CD4-positive, CD25-positive, alpha-beta regulatory T cell (primary cell): ENCODE measurements around the gene HACD2. TPM values are rescaled to one million over a fixed set of nuclear protein-coding genes. Genes with fewer than 3 reads are reported as not detected.

ENCODE experiments used
- ATAC-seq, 2 donors: fragments of 150-1000 bp; cut with Tn5 transposase; one replicate each; pipeline ENCODE4 v1.10.0; 2021; ENCODE audit warnings: low read depth in 2 of 2, moderate number of reproducible peaks in 2 of 2, moderate library complexity in 1 of 2
- DNase-seq, 3 donors: peaks; one replicate each; pipeline versions ENCODE4 v3.0.0 to v3.0.0-alpha.2; 2012 to 2022; ENCODE audit warnings: mixed read lengths in 1 of 3
- H3K27ac ChIP-seq: one replicate; pipeline ENCODE4 v1.7.0; 2013; ENCODE audit warnings: mild to moderate bottlenecking, low read length; ENCODE audit not compliant: insufficient read depth, poor library complexity, severe bottlenecking
- H3K27me3 ChIP-seq: one replicate; pipeline ENCODE4 v1.7.0; 2013; ENCODE audit warnings: low read length; ENCODE audit not compliant: control insufficient read depth, insufficient read depth
- H3K36me3 ChIP-seq: one replicate; pipeline ENCODE4 v1.7.0; 2013; ENCODE audit warnings: mild to moderate bottlenecking, low read length, moderate library complexity; ENCODE audit not compliant: control insufficient read depth, insufficient read depth
- H3K4me1 ChIP-seq: 2 replicates; pipeline ENCODE4 v1.7.0; 2013; ENCODE audit warnings: mild to moderate bottlenecking, low read length; ENCODE audit not compliant: insufficient read depth, control insufficient read depth, poor library complexity, severe bottlenecking
- H3K4me3 ChIP-seq: one replicate; pipeline ENCODE4 v1.7.0; 2013; ENCODE audit warnings: low read depth, mild to moderate bottlenecking, low read length, moderate library complexity
- H3K9me3 ChIP-seq, 2 experiments: 1 replicate in 1 of 2; 2 replicates in 1 of 2; pipeline ENCODE4 v1.7.0; 2013; ENCODE audit warnings: low read length in 2 of 2, mild to moderate bottlenecking in 1 of 2, moderate library complexity in 1 of 2; ENCODE audit not compliant: control insufficient read depth in 2 of 2
- H3K27ac Mint-ChIP-seq, 3 donors: one replicate each; pipeline ENCODE4 v1.8.0; 2020 to 2022; ENCODE audit warnings: mild to moderate bottlenecking in 3 of 3, mixed read lengths in 3 of 3, moderate library complexity in 2 of 3
- H3K27me3 Mint-ChIP-seq: one replicate; pipeline ENCODE4 v1.8.0; 2022; ENCODE audit warnings: mild to moderate bottlenecking, mixed read lengths
- H3K36me3 Mint-ChIP-seq: one replicate; pipeline ENCODE4 v1.8.0; 2020; ENCODE audit warnings: mixed read lengths
- H3K4me1 Mint-ChIP-seq, 4 donors: one replicate each; pipeline ENCODE4 v1.8.0; 2020 to 2022; ENCODE audit warnings: mixed read lengths in 4 of 4, mild to moderate bottlenecking in 1 of 4
- H3K4me3 Mint-ChIP-seq, 4 donors: one replicate each; pipeline ENCODE4 v1.8.0; 2020 to 2022; ENCODE audit warnings: mild to moderate bottlenecking in 4 of 4, mixed read lengths in 4 of 4, moderate library complexity in 3 of 4
- H3K9me3 Mint-ChIP-seq, 7 donors: one replicate each; pipeline ENCODE4 v1.8.0; 2020 to 2022; ENCODE audit warnings: mixed read lengths in 7 of 7, mild to moderate bottlenecking in 3 of 7, moderate library complexity in 2 of 7
- polyA plus RNA-seq, 4 donors: library from polyadenylated mRNA; unstranded; fragments of 300-500 nt; fragmentation: Illumina TruSeq; gene quantifications; one replicate each; pipeline ENCODE4 v1.2.3, GENCODE V29; 2021
- total RNA-seq: library from RNA; stranded (reverse); gene quantifications from one replicate; pipeline ENCODE4 v1.2.3, GENCODE V29; 2022

The HACD2 gene
- total and polyA plus RNA-seq, 5 donors from 2014 or later, result 19.8 to 28.7 (median 26.7) TPM

DNA sequence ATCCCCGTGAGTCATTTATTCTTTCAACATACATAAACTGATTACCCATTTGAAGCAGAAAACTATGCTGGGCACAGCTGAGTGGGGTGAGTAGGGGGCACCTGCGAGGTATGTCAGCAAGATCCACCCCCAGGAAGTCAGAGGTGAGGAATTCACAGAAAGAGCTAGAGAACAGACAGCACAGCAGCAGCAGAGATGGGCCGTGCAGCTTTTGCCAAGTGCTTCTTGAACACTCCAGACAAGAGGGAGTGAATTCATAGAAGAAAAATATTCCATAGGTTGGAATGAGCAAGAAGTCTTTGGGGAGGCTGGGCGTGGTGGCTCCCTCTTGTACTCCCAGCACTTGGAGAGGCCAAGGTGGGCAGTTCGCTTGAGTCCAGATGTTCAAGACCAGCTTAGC lies 126.6 kb downstream of the HACD2 start:
- H3K27ac ChIP-seq, result no peak overlapping the region
- H3K4me1 Mint-ChIP-seq, result no peaks in the 10 kb centered on the region

GRCh38 chr3:123457841-123458240 lies 127.0 kb downstream of the HACD2 start:
- no peaks in the 10 kb centered on the region for H3K36me3 Mint-ChIP-seq
- H3K4me1 Mint-ChIP-seq, result no peaks in the 10 kb centered on the region
- Histone ChIP-seq H3K9me3 (no peaks in the 10 kb centered on the region), H3K27me3 (peaks cover 2% of the 10 kb centered on the region), H3K4me3 (no peak overlapping the region), H3K36me3 (no peaks in the 10 kb centered on the region), H3K27ac (no peak overlapping the region), H3K4me1 (no peaks in the 10 kb centered on the region)
- H3K9me3 Mint-ChIP-seq, result peaks cover 0 to 2% (median 0%) of the 10 kb centered on the region in 7 donors
- no peak for ATAC-seq
- H3K27me3 Mint-ChIP-seq, result peaks cover 22% of the 10 kb centered on the region
- peak overlapping the region in 1 of 3 donors; percentile 45 for H3K27ac Mint-ChIP-seq
- no peak for DNase-seq
- no peak overlapping the region for H3K4me3 Mint-ChIP-seq

More for the DNA sequence above, 126.6 kb downstream of the HACD2 start:
- Histone ChIP-seq H3K4me3 (no peak overlapping the region), H3K36me3 (no peaks in the 10 kb centered on the region), H3K9me3 (no peaks in the 10 kb centered on the region), H3K27me3 (peaks cover 2% of the 10 kb centered on the region), H3K4me1 (no peaks in the 10 kb centered on the region)
- Mint-ChIP-seq H3K36me3 (no peaks in the 10 kb centered on the region), H3K4me3 (no peak overlapping the region), H3K27me3 (peaks cover 22% of the 10 kb centered on the region), H3K9me3 (peaks cover 0 to 2% (median 0%) of the 10 kb centered on the region in 7 donors), H3K27ac (peak overlapping the region in 1 of 3 donors; percentile 45)
- DNase-seq, result no peak
- ATAC-seq, result no peak

DNA sequence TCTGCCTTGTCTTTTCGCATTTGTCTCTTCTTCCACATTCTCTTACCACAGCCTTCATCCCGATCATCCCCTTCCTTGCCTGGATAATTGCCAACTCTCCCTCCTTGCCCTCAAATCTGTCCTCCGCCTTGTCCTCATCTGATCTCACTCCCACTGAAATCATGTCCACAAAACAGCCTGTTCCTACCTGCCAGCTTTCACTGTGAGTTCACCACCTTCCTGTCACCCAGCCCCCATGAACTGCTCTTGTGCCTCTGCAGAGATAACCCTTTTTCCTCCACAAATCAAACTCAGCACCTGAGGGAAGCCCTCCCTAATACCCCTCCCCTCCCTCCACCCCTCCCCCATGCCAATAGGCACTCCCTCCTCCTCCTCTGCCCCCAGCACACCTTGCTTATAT lies 131.2 kb downstream of the HACD2 start:
- peaks cover 13% of the 10 kb centered on the region for H3K27me3 ChIP-seq
- H3K27ac ChIP-seq, result no peak overlapping the region
- no peaks in the 10 kb centered on the region for H3K9me3 ChIP-seq
- peaks cover 39% of the 10 kb centered on the region for H3K27me3 Mint-ChIP-seq
- peaks cover 9% of the 10 kb centered on the region for H3K4me1 ChIP-seq
- H3K4me3 Mint-ChIP-seq, result no peak overlapping the region
- peaks cover 0 to 2% (median 0%) of the 10 kb centered on the region in 7 donors for H3K9me3 Mint-ChIP-seq
- H3K36me3 ChIP-seq, result no peaks in the 10 kb centered on the region
- DNase-seq, result no peak
- no peak for ATAC-seq
- H3K36me3 Mint-ChIP-seq, result no peaks in the 10 kb centered on the region
- no peak overlapping the region for H3K4me3 ChIP-seq
- no peak overlapping the region for H3K27ac Mint-ChIP-seq
- peaks cover 0 to 6% (median 0%) of the 10 kb centered on the region in 4 donors for H3K4me1 Mint-ChIP-seq

DNA sequence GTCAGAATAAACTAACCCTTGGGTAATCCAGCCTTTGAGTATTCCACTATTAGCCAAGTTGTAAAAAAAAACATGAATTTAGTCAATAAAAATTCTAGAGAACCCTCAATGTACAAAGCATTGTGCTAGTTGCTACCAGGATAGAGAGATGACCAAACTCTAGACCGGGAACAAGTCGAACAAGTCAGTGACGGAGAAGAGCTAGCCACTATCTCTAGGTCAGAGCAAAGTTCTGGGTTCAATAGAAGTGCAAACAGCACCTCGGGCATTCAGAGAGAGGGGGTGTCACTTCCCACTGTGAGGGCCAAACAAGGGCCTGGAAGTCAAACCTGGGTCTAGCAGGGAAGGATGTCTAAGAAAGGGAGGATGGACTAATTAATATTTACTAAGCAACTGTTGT lies 133.7 kb downstream of the HACD2 start:
- Histone ChIP-seq H3K27ac (no peak overlapping the region), H3K36me3 (no peaks in the 10 kb centered on the region), H3K4me3 (no peak overlapping the region), H3K27me3 (peaks cover 16% of the 10 kb centered on the region), H3K9me3 (no peaks in the 10 kb centered on the region), H3K4me1 (peaks cover 14% of the 10 kb centered on the region)
- Mint-ChIP-seq H3K4me1 (peaks cover 0 to 12% (median under 1%) of the 10 kb centered on the region in 4 donors), H3K27me3 (peaks cover 27% of the 10 kb centered on the region), H3K4me3 (peak overlapping the region in 3 of 4 donors; percentile 34 to 62 (median 39)), H3K27ac (no peak overlapping the region), H3K9me3 (peaks cover 0 to 2% (median 0%) of the 10 kb centered on the region in 7 donors), H3K36me3 (no peaks in the 10 kb centered on the region)
- ATAC-seq (no peak), DNase-seq (no peak)

GRCh38 chr3:123449997-123450604 lies 134.8 kb downstream of the HACD2 start:
- H3K4me1 Mint-ChIP-seq, result peaks cover 0 to 14% (median 1%) of the 10 kb centered on the region in 4 donors
- ATAC-seq (no peak), DNase-seq (no peak)
- H3K4me3 Mint-ChIP-seq, result peak overlapping the region; percentile 49 to 66 (median 62)
- peaks cover 17% of the 10 kb centered on the region for H3K27me3 ChIP-seq
- H3K27ac ChIP-seq, result no peak overlapping the region
- H3K36me3 Mint-ChIP-seq, result no peaks in the 10 kb centered on the region
- no peak overlapping the region for H3K27ac Mint-ChIP-seq
- peaks cover 0 to 2% (median 0%) of the 10 kb centered on the region in 7 donors for H3K9me3 Mint-ChIP-seq
- peaks cover 14% of the 10 kb centered on the region for H3K4me1 ChIP-seq
- no peaks in the 10 kb centered on the region for H3K36me3 ChIP-seq
- no peak overlapping the region for H3K4me3 ChIP-seq
- H3K27me3 Mint-ChIP-seq, result peaks cover 33% of the 10 kb centered on the region
- H3K9me3 ChIP-seq, result no peaks in the 10 kb centered on the region

GRCh38 chr3:123449102-123449996 lies 135.5 kb downstream of the HACD2 start:
- Mint-ChIP-seq H3K36me3 (no peaks in the 10 kb centered on the region), H3K4me3 (no peak overlapping the region), H3K27ac (no peak overlapping the region), H3K9me3 (peaks cover 0 to 2% (median 0%) of the 10 kb centered on the region in 7 donors), H3K4me1 (peaks cover 0 to 14% (median 3%) of the 10 kb centered on the region in 4 donors), H3K27me3 (peaks cover 41% of the 10 kb centered on the region)
- Histone ChIP-seq H3K27ac (no peak overlapping the region), H3K9me3 (no peaks in the 10 kb centered on the region), H3K27me3 (peaks cover 17% of the 10 kb centered on the region), H3K4me1 (peaks cover 14% of the 10 kb centered on the region), H3K36me3 (no peaks in the 10 kb centered on the region), H3K4me3 (no peak overlapping the region)
- ATAC-seq (no peak), DNase-seq (no peak)

DNA sequence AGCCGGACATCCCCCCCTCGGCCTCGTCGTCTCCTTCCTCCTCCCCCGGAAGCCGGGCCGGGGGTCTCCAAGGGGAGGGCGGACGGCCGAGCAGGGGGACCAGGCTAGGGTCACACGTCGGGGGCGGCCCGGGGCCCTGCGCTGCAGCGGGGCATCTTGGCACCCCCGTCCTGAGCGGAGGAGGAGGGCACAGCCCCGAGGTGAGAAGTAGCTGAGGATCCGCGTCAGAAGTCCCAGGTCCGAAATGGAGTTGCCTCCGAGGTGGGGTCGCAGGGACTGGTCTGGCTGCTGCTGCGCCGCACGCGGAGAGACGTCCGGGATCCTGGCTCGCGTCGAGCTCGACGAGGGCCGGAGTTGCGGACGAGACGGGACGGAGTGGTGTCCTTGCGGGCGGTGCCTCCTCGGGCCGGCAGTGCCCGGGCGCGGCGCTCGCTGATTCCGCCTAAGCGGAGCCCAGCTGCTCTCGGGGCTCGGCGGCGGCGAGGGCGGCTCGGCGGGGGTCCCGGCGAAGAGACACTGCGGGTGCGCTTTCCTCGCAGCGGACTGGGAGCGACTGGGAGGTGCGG lies 136.2 kb downstream of the HACD2 start, which contains the start of gene ADCY5:
TSS of gene ADCY5 (minus strand) at position 555 of the 566 bp plus-strand sequence. CDS start at position 10, 545 bp downstream.
- no peak for DNase-seq
- Mint-ChIP-seq H3K27me3 (peaks cover 48% of the 10 kb centered on the region), H3K4me1 (peaks cover 0 to 14% (median 3%) of the 10 kb centered on the region in 4 donors), H3K4me3 (peak within 1 kb of the TSS in 1 of 4 donors; percentile 16), H3K27ac (no peak within 1 kb of the TSS), H3K9me3 (peaks cover 0 to 2% (median 0%) of the 10 kb centered on the region in 7 donors), H3K36me3 (no peaks in the 10 kb centered on the region)
- H3K36me3 ChIP-seq, result no peaks in the 10 kb centered on the region
- H3K27me3 ChIP-seq, result peaks cover 21% of the 10 kb centered on the region
- no peaks in the 10 kb centered on the region for H3K9me3 ChIP-seq
- H3K4me3 ChIP-seq, result no peak within 1 kb of the TSS
- H3K4me1 ChIP-seq, result peaks cover 14% of the 10 kb centered on the region
- no peak for ATAC-seq
- H3K27ac ChIP-seq, result no peak within 1 kb of the TSS
